Measurements from ENCODE around the gene FPGS.
"Not testable (repeated sequence)": the region's sequence is repeated elsewhere in the genome, so short reads cannot be mapped to it uniquely, and the experiment has no call there.

The FPGS gene

GRCh38 chr9:127777368-127777980 is 25.2 kb upstream of the FPGS start:
- TF ChIP-seq, protein P1, sequence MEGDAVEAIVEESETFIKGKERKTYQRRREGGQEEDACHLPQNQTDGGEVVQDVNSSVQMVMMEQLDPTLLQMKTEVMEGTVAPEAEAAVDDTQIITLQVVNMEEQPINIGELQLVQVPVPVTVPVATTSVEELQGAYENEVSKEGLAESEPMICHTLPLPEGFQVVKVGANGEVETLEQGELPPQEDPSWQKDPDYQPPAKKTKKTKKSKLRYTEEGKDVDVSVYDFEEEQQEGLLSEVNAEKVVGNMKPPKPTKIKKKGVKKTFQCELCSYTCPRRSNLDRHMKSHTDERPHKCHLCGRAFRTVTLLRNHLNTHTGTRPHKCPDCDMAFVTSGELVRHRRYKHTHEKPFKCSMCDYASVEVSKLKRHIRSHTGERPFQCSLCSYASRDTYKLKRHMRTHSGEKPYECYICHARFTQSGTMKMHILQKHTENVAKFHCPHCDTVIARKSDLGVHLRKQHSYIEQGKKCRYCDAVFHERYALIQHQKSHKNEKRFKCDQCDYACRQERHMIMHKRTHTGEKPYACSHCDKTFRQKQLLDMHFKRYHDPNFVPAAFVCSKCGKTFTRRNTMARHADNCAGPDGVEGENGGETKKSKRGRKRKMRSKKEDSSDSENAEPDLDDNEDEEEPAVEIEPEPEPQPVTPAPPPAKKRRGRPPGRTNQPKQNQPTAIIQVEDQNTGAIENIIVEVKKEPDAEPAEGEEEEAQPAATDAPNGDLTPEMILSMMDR (IDR thresholded peaks at IDR 0.05; ENCODE audit: insufficient read depth, low read length, poor library complexity, severe bottlenecking) = no peak
- no peak for DNase-seq (ENCODE audit: extremely low read depth, insufficient read length)
- Histone ChIP-seq H3K36me3 (ENCODE audit: control insufficient read depth, insufficient read depth, low read length) (peaks cover 4% of the 10 kb centered on the region), H3K4me3 (replicated peaks; ENCODE audit: low read depth, low read length) (peak overlapping the region; percentile 73), H3K27me3 (replicated peaks; ENCODE audit: control insufficient read depth, insufficient read depth, low read length) (no peaks in the 10 kb centered on the region)

- TF ChIP-seq, protein P1 (IDR thresholded peaks at IDR 0.05; ENCODE audit: insufficient read depth, low read length, poor library complexity, severe bottlenecking) = no peak
- no peaks in the 10 kb centered on the region for H3K27me3 ChIP-seq (replicated peaks; ENCODE audit: control insufficient read depth, insufficient read depth, low read length)
- H3K4me3 ChIP-seq (replicated peaks; ENCODE audit: low read depth, low read length) = peak within 1 kb of the TSS; percentile 73
- peaks cover 2% of the 10 kb centered on the region; the same call in 1 of the 2 replicates for H3K36me3 ChIP-seq (ENCODE audit: control insufficient read depth, insufficient read depth, low read length)
- DNase-seq (ENCODE audit: extremely low read depth, insufficient read length) = peak; percentile 74
Measured at GRCh38 chr9:127778280-127779135, 24.2 kb upstream of the FPGS start, which contains the start of gene SH2D3C. SH2D3C (minus strand) TSS chr9:127778666; CDS start chr9:127778627, 39 bp downstream.

DNA sequence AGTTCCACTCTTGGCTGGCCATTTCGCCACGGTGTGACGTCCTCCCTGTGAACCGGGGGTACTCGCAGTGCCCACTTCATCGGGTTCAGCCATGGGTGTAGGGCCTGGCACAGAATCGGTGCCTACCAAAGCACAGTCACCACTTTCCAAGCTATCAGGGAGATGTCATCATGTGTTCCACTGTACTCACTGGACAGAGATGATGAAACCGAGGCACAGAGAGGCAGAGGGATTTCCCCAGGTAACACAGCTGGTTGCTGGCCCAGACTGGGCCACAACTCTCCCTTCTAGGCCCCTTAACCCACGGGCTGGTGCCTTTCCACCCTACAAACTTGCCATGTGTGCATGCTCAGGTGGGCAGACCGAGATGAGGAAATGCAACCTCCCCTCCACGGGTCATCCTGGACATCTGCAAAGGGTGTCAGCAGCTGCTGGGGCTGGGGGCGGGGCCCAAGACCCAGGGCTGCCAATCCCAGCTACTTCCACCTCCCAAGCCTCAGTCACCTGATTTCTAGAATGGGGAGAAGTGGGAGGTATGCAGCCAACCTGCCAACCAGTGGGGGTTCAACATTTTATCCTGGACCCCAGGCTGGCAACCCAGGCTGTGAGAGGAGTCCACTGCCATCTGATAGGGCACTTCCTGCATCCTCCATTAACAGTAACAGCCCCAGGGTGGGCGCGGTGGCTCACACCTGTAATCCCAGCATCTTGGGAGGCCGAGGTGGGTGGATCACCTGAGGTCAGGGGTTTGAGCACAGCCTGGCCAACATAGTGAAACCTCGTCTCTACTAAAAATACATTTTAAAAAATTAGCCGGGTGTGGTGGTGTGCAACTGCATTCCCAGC is 23.3 kb upstream of the FPGS start:
- TF ChIP-seq, protein P1 (IDR thresholded peaks at IDR 0.05; ENCODE audit: insufficient read depth, low read length, poor library complexity, severe bottlenecking) = no peak
- Histone ChIP-seq H3K36me3 (ENCODE audit: control insufficient read depth, insufficient read depth, low read length) (no peaks in the 10 kb centered on the region), H3K4me3 (replicated peaks; ENCODE audit: low read depth, low read length) (peak overlapping the region; percentile 73), H3K27me3 (replicated peaks; ENCODE audit: control insufficient read depth, insufficient read depth, low read length) (no peaks in the 10 kb centered on the region)
- peak; percentile 78 for DNase-seq (ENCODE audit: extremely low read depth, insufficient read length)

- DNase-seq (ENCODE audit: extremely low read depth, insufficient read length) = no peak
- H3K27me3 ChIP-seq (replicated peaks; ENCODE audit: control insufficient read depth, insufficient read depth, low read length) = no peaks in the 10 kb centered on the region
- no peak overlapping the region for H3K4me3 ChIP-seq (replicated peaks; ENCODE audit: low read depth, low read length)
- H3K36me3 ChIP-seq (ENCODE audit: control insufficient read depth, insufficient read depth, low read length) = no peaks in the 10 kb centered on the region
- TF ChIP-seq, protein P1 (IDR thresholded peaks at IDR 0.05; ENCODE audit: insufficient read depth, low read length, poor library complexity, severe bottlenecking) = no peak
Measured at GRCh38 chr9:127780126-127780885, 22.4 kb upstream of the FPGS start.

DNA sequence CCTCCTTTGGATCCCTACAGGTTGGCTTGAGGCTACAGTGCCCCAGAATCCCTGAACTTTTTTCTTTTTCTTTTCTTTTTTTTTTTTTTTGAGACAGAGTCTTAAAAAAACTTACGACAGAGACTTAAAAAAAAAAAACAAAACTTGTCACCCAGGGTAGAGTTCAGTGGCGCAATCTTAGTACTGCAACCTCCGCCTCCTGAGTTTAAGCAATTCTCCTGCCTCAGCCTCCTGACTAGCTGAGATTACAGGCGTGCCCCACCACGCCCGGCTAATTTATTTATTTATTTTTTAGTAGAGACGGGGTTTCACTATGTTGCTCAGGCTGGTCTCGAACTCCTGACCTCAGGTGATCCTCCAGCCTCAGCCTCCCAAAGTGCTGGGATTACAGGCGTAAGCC is 21.8 kb upstream of the FPGS start:
- not testable (repeated sequence) for DNase-seq (ENCODE audit: extremely low read depth, insufficient read length); H3K27me3 ChIP-seq (replicated peaks; ENCODE audit: control insufficient read depth, insufficient read depth, low read length); H3K4me3 ChIP-seq (replicated peaks; ENCODE audit: low read depth, low read length); H3K36me3 ChIP-seq (ENCODE audit: control insufficient read depth, insufficient read depth, low read length)
